Measurements from ENCODE around the gene RRP9.
A peak's percentile ranks its signal among the peaks of the same experiment; 100 is the strongest.

RRP9 gene

DNA sequence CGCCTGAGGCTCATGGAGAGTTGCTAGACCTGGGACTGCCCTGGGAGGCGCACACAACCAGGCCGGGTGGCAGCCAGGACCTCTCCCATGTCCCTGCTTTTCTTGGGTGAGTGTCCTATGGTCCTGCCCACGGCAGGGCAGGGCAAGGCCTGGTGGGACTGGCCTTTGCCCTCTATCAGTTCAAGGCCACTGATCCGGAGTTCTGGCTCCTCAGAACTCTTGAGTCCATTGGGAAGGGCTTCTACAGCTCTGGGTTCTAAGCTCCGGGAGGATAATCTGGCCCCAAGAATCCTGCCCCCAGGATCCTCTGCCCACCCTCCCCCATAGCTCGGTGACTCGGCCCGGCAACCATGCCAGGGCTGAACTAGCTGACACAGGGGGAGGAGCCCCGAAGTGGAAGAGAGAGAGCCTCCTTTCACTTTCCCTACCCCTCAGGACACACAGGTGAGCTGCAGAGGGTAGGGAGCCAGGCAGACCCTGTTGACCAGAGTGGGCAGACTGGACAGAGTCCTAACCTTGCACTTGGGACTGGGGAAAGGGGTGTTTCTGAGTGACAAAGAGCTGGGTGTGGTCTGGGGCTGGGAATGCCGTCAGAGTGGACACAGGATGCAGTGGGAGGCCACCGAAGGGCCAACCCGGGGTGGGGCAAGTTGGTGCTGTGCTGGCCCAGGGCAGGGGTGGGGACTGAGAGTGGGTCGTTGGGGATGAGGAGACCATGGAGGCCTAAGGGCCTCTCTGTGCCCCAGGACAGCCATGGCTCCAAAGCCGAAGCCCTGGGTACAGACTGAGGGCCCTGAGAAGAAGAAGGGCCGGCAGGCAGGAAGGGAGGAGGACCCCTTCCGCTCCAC lies 1.1 kb upstream of the RRP9 start:
- no peak for TF ChIP-seq CTCF (conservative IDR thresholded peaks at IDR 0.05; ENCODE audit: low read depth, low read length)
- DNase-seq (ENCODE audit: low read depth), result peak; percentile 41
- peak overlapping the region; percentile 63 for H3K4me3 ChIP-seq (ENCODE audit: low read depth, low read length)

- H3K4me3 ChIP-seq (ENCODE audit: low read depth, low read length), result peak overlapping the region; percentile 87
- no peak for DNase-seq (ENCODE audit: low read depth)
- TF ChIP-seq CTCF (conservative IDR thresholded peaks at IDR 0.05; ENCODE audit: low read depth, low read length), result no peak
Observed at GRCh38 chr3:51941463-51941797, 274 bp downstream of the RRP9 start.

DNA sequence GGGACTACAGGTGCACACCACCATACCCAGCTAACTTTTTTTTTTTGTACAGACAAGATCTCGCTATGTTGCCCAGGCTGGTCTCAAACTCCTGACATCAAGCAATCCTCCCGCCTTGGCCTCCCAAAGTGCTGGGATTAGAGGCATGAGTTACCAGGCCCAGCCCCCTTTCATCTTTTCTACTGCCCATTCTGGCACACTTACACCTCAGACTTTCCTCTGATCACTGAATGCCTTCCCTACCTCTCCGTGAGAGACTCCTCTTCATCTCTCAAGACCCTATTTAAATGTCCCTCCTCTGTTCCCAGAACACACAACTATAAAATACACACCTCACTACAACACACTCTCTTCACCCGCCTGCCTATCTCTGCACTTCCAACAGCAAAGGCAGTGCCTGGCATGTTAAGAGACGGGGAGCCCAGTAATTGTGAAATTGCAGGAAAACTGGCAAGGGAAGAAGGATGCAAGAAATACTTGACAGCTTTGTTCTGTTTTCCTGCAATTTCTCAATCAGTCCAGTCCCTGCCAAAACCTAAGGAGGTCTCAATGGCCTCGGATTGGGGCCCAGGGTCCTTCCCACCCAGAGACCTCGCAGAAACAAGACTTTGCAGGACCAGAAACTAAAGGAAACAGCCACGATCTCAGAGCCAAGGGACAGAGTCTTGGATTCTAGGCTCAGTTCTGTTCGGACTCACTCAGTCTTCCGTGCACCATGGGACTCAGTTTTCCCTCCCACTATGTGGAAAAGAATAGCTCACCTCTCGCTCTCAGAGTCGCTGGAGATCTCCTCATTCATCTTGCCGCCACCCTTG lies 849 bp downstream of the RRP9 start:
- peak; percentile 21 for DNase-seq (ENCODE audit: low read depth)
- TF ChIP-seq CTCF (conservative IDR thresholded peaks at IDR 0.05; ENCODE audit: low read depth, low read length), result no peak
- H3K4me3 ChIP-seq (ENCODE audit: low read depth, low read length), result peak overlapping the region; percentile 87

- TF ChIP-seq CTCF (conservative IDR thresholded peaks at IDR 0.05; ENCODE audit: low read depth, low read length), result no peak
- no peak overlapping the region for H3K4me3 ChIP-seq (ENCODE audit: low read depth, low read length)
Observed at GRCh38 chr3:51938780-51939425, 2.8 kb downstream of the RRP9 start.

GRCh38 chr3:51937611-51938450 lies 3.9 kb downstream of the RRP9 start:
- no peak for DNase-seq (ENCODE audit: low read depth)
- TF ChIP-seq CTCF (conservative IDR thresholded peaks at IDR 0.05; ENCODE audit: low read depth, low read length), result no peak
- no peak overlapping the region for H3K4me3 ChIP-seq (ENCODE audit: low read depth, low read length)

More at GRCh38 chr3:51938780-51939425, 2.8 kb downstream of the RRP9 start:
- no peak for DNase-seq (ENCODE audit: low read depth)

- H3K4me3 ChIP-seq (ENCODE audit: low read depth, low read length), result no peak overlapping the region
- TF ChIP-seq CTCF (conservative IDR thresholded peaks at IDR 0.05; ENCODE audit: low read depth, low read length), result no peak
- no peak for DNase-seq (ENCODE audit: low read depth)
Observed at GRCh38 chr3:51937014-51937413, 4.7 kb downstream of the RRP9 start.

Data from choroid plexus epithelial cell (primary cell).